Vagina (tissue), 2 donors: ENCODE results near the gene TNFRSF14. TPM values are rescaled to one million over a fixed set of nuclear protein-coding genes. Genes with fewer than 3 reads are reported as not detected.

Experiments
- DNase-seq, 2 donors: peaks; one replicate each; pipeline ENCODE4 v3.0.0-alpha.2; 2017; ENCODE audit errors: extremely low spot score in 2 of 2
- H3K27ac ChIP-seq: fragments of 200-600 bp; sonication (generic); one replicate; pipeline ENCODE4 v1.5.1; 2019
- H3K27me3 ChIP-seq: fragments of 200-600 bp; sonication (generic); one replicate; pipeline ENCODE4 v1.5.1; 2019
- H3K36me3 ChIP-seq, 2 donors: fragments of 200-600 bp; sonication (generic); one replicate each; pipeline ENCODE4 v1.5.1; 2017 to 2019
- H3K4me1 ChIP-seq: fragments of 200-600 bp; sonication (generic); one replicate; pipeline ENCODE4 v1.5.1; 2019
- H3K4me3 ChIP-seq, 2 donors: fragments of 200-600 bp; sonication (generic); 1 replicate in 1 of 2; 2 replicates in 1 of 2; pipeline ENCODE4 v1.5.1; 2016 to 2019
- H3K9me3 ChIP-seq: fragments of 200-600 bp; sonication (generic); one replicate; pipeline ENCODE4 v1.5.1; 2019
- CTCF ChIP-seq, 3 experiments: fragments of 450-650 bp in 2 of 3; fragments of 200-600 bp in 1 of 3; sonication (generic) in 1 of 3; IDR thresholded peaks; one replicate each; pipeline ENCODE4 v1.5.1; 2017 to 2019; ENCODE audit warnings: antibody characterized with exemption in 3 of 3, mild to moderate bottlenecking in 2 of 3, moderate library complexity in 2 of 3
- POLR2A ChIP-seq, 2 donors: fragments of 450-650 bp; IDR thresholded peaks; one replicate each; pipeline ENCODE4 v1.6.1; 2017; ENCODE audit warnings: antibody characterized with exemption in 2 of 2, mild to moderate bottlenecking in 2 of 2, moderate library complexity in 2 of 2
- POLR2AphosphoS5 ChIP-seq, 2 donors: sonication (generic); formaldehyde crosslinking; IDR thresholded peaks; one replicate each; pipeline ENCODE4 v1.9.0; 2017; ENCODE audit warnings: antibody characterized with exemption in 2 of 2, mild to moderate bottlenecking in 2 of 2, low read depth in 1 of 2; ENCODE audit not compliant: insufficient read depth in 1 of 2
- intact Hi-C: fragments of 100-400 bp; cut with DNase I; formaldehyde crosslinking; loops from one replicate; pipeline ENCODE4 v1.15.1; 2023
- total RNA-seq: library from RNA; depleted of rRNA; stranded (reverse); fragments of >200 nt; gene quantifications from one replicate; pipeline ENCODE4 v1.2.3, GENCODE V29; 2016

TNFRSF14 gene
- total RNA-seq, 1 donor from 2014 or later: 49.6 TPM

- Histone ChIP-seq H3K4me3 (no peak overlapping the region), H3K27me3 (no peaks in the 10 kb centered on the region), H3K36me3 (peaks cover 0 to 77% of the 10 kb centered on the region in 2 donors), H3K4me1 (peaks cover 6% of the 10 kb centered on the region), H3K27ac (no peak overlapping the region), H3K9me3 (no peaks in the 10 kb centered on the region)
- intact Hi-C loops: no loop called here
- TF ChIP-seq POLR2A (IDR thresholded peaks at IDR 0.05) (no peak), POLR2AphosphoS5 (IDR thresholded peaks at IDR 0.05; ENCODE audit: insufficient read depth in 1 of 2, low read depth in 1 of 2) (no peak), CTCF (IDR thresholded peaks at IDR 0.05) (no peak)
- DNase-seq: no peak
Measured at GRCh38 chr1:2518528-2518927, 37.6 kb upstream of the TNFRSF14 start.

GRCh38 chr1:2519029-2519685 is 37.0 kb upstream of the TNFRSF14 start:
- Histone ChIP-seq H3K4me3 (no peak overlapping the region), H3K9me3 (no peaks in the 10 kb centered on the region), H3K4me1 (peaks cover 12% of the 10 kb centered on the region), H3K27ac (no peak overlapping the region), H3K27me3 (no peaks in the 10 kb centered on the region), H3K36me3 (peaks cover 0 to 70% of the 10 kb centered on the region in 2 donors)
- DNase-seq: no peak
- intact Hi-C loops: no loop called here
- TF ChIP-seq CTCF (IDR thresholded peaks at IDR 0.05) (no peak), POLR2A (IDR thresholded peaks at IDR 0.05) (no peak), POLR2AphosphoS5 (IDR thresholded peaks at IDR 0.05; ENCODE audit: insufficient read depth in 1 of 2, low read depth in 1 of 2) (no peak)

- TF ChIP-seq POLR2A (IDR thresholded peaks at IDR 0.05) (no peak), CTCF (IDR thresholded peaks at IDR 0.05) (no peak), POLR2AphosphoS5 (IDR thresholded peaks at IDR 0.05; ENCODE audit: insufficient read depth in 1 of 2, low read depth in 1 of 2) (no peak)
- no peaks in the 10 kb centered on the region for H3K9me3 ChIP-seq
- no peak overlapping the region for H3K27ac ChIP-seq
- DNase-seq: no peak
- intact Hi-C loops: no loop called here
- no peaks in the 10 kb centered on the region for H3K27me3 ChIP-seq
- peaks cover 0 to 69% of the 10 kb centered on the region in 2 donors for H3K36me3 ChIP-seq
- H3K4me3 ChIP-seq: no peak overlapping the region
- H3K4me1 ChIP-seq: peaks cover 18% of the 10 kb centered on the region
Measured at GRCh38 chr1:2519729-2520128, 36.4 kb upstream of the TNFRSF14 start.

GRCh38 chr1:2520206-2520605 is 36.0 kb upstream of the TNFRSF14 start:
- Histone ChIP-seq H3K9me3 (no peaks in the 10 kb centered on the region), H3K27me3 (no peaks in the 10 kb centered on the region), H3K27ac (no peak overlapping the region), H3K36me3 (peaks cover 0 to 65% of the 10 kb centered on the region in 2 donors), H3K4me3 (no peak overlapping the region), H3K4me1 (peaks cover 22% of the 10 kb centered on the region)
- no peak for TF ChIP-seq POLR2AphosphoS5 (IDR thresholded peaks at IDR 0.05; ENCODE audit: insufficient read depth in 1 of 2, low read depth in 1 of 2)
- no peak for TF ChIP-seq CTCF (IDR thresholded peaks at IDR 0.05)
- no peak for TF ChIP-seq POLR2A (IDR thresholded peaks at IDR 0.05)
- no peak for DNase-seq
- intact Hi-C loops: no loop called here

- intact Hi-C loops: no loop called here
- Histone ChIP-seq H3K4me3 (no peak overlapping the region), H3K4me1 (peaks cover 28% of the 10 kb centered on the region), H3K27ac (no peak overlapping the region), H3K36me3 (peaks cover 0 to 61% of the 10 kb centered on the region in 2 donors), H3K9me3 (no peaks in the 10 kb centered on the region), H3K27me3 (no peaks in the 10 kb centered on the region)
- no peak for DNase-seq
- TF ChIP-seq POLR2A (IDR thresholded peaks at IDR 0.05) (no peak), POLR2AphosphoS5 (IDR thresholded peaks at IDR 0.05; ENCODE audit: insufficient read depth in 1 of 2, low read depth in 1 of 2) (no peak), CTCF (IDR thresholded peaks at IDR 0.05) (no peak)
Measured at GRCh38 chr1:2520806-2521205, 35.4 kb upstream of the TNFRSF14 start.
